RCC 7860 (cell line): Measurements from ENCODE around the gene XKR3.
"Not testable (repeated sequence)": the region's sequence is repeated elsewhere in the genome, so short reads cannot be mapped to it uniquely, and the experiment has no call there.

Experiments used
- DNase-seq: peaks from one replicate; pipeline ENCODE4 v3.0.0-alpha.2; 2015; ENCODE audit warnings: low spot score
- FAIRE-seq: peaks from 2 replicates; lab custom pipeline; 2012; peaks lifted over from hg19 to GRCh38; lab: Jason Lieb, UNC

XKR3 gene

DNA sequence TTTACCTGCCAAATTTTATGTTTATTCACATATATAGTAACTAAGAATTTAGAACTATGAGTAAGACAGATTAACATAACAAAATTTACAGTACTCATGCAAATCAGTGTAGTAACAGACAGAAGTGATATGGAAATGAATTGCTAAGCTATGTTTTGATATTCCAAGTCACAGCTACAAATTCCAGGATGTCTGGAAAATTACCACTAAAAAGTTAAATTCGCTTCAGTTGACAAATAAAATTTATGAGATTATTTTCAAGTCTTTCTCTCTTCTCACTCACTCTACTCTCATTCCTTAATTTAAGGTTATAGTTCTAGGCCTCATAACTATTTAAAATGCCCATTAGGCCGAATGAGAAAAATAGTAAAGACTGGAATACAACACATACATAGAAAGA is 18.1 kb downstream of the XKR3 start:
- FAIRE-seq (no peak), DNase-seq (no peak)

DNA sequence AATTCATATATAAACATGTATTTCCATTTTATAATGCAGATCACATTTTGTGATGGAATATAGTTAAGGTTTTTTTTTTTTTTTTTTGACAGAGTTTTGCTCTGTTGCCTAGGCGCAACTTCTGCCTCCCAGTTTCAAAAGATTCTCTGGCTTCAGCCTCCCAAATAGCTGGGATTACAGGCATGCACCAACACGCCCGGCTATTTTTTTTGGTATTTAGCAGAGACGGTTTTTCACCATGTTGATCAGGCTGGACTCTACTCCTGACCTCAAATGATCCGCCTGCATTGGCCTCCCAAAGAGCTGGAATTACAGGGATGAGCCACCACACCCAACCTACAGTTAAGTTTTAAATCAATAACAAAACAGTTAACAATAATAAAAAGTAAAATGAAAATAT is 18.8 kb downstream of the XKR3 start:
- no peak for FAIRE-seq

DNA sequence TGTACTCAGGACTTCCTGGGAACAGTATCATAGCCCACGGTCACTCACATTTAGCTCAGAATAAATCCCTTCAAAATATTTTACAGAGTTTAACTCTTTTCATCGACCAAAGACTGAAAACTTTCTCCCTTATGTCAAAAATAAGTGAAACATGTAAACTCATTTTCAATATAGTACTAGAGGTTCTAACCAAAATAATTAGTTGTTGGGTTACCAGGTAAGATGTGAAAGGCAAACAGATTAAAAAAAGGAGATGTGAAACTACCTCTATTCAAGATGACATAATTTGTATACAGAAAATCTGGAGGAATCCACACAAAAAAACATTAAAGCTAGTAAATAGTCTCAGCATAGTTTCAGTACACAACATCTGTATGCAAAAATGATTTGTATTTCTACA is 20.3 kb downstream of the XKR3 start:
- DNase-seq (no peak), FAIRE-seq (no peak)

More for the DNA sequence above, 18.8 kb downstream of the XKR3 start:
- DNase-seq, result no peak

DNA sequence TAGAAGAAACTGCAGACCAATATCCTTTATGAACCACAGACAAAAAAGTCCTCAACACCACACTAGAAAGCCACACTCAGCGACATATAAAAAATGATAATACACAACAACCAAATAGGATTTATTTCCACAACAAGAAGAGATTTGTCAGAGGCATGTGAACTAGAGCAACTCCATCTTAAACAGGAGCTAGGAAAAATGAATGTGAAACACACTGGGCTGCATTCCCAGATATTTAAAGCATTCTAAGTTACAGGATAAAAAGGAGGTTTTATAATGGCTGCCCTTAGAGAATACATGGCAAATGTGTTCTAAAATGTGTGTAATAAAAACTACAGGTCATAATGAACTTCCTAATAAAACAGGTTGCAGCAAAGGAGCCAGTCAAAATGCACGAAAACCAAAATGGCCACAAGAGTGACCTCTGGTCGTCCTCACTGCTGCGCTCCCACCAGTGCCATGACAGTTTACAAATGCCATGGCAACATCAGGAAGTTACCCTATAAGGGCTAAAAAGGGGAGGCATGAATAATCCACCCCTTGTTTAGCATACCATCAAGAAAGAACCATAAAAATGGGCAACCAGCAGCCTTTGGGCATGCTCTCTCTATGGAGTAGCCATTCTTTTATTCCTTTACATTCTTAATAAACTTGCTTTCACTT is 21.8 kb downstream of the XKR3 start:
- FAIRE-seq (no peak), DNase-seq (no peak)

DNA sequence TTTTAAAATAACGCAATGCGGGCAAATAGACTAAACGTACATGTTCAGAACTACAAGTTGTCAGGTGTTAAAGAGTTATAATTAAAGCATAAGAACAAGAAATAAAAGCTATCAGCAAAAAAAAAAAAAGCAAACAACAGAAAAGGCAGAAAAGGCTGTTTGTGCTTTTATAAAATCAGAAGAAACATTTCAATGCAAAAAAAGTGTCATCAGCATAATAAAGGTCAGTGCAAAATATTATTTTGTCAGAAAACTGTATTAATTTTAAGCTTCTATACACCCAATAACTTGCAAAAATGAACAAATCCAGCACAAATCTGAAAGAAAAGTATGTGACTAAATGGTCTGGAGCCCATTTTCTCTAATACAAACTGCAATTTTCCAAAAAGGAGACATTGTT is 23.6 kb downstream of the XKR3 start:
- no peak for FAIRE-seq
- no peak for DNase-seq

DNA sequence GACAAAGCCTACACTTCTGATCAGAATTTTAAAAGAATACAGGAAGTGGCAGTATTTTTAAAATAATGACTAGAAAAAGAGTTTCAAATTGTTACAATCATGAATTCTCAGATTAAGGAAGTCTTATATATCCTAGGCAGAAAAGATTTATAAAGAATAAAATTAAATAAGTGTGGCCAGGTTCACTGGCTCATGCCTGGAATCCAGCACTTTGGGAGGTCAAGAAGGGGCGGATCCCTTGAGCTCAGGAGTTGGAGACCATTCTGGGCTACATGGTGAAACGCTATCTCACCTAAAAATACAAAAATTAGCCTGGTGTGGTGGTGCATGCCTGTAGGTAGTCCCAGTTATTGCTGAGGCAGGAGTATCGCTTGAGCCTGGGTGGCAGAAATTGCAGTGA is 24.1 kb downstream of the XKR3 start:
- no peak for FAIRE-seq
- no peak for DNase-seq

DNA sequence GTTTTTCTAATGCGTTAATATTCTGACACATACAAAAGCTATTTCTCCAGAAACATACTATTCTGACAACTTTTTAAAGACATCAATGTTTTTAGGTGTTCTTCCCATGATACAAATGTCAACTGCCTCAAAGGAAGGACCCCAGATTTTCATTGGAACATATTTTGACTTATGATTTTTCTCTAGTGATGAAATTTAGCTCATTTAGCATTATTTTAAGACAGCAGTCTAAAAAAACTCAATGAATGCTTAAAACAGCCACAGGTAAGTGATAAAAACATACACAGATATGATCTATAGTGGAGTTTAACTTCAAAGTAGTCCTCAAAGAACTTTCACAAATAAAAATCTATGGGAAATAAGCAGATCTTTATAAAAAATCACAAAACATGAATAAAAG is 24.9 kb downstream of the XKR3 start:
- no peak for FAIRE-seq
- DNase-seq, result no peak

DNA sequence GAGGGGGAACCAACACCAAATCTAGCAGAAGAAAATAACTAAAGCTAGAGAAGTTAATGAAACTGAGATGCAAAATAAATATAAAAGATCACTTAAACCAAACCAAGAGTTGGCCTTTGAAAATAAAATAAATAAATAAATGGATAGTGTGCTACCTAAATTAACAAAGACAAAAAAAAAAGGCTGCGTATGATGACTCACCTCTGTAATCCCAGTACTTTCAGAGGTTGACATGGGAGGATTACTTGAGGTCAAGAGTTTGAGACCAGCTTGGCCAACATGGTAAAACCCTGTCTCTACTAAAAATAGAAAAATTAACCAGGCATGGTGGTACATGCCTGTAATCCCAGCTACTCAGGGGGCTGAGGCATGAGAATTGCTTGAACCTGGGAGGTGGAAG is 29.7 kb downstream of the XKR3 start:
- FAIRE-seq, result not testable (repeated sequence)

DNA sequence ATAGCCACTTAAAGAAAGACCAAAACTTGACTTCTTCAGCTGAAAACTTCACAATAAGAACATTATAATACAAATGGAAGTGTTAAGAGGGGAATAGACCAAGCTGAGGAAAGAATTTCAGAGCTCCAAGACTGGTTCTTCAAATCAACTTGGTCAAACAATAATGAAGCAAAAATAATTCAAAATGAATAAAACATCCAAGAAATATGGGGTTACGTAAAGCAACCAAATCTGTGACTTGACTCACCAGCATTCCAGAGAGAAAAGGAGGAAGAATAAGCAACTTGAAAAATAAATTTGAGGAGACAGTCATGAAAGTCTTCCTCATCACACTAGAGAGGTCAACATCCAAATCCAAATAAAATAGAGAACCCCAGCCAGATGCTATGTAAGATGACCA is 31.4 kb downstream of the XKR3 start:
- FAIRE-seq, result no peak
- no peak for DNase-seq

More for the DNA sequence above, 29.7 kb downstream of the XKR3 start:
- DNase-seq, result not testable (repeated sequence)

DNA sequence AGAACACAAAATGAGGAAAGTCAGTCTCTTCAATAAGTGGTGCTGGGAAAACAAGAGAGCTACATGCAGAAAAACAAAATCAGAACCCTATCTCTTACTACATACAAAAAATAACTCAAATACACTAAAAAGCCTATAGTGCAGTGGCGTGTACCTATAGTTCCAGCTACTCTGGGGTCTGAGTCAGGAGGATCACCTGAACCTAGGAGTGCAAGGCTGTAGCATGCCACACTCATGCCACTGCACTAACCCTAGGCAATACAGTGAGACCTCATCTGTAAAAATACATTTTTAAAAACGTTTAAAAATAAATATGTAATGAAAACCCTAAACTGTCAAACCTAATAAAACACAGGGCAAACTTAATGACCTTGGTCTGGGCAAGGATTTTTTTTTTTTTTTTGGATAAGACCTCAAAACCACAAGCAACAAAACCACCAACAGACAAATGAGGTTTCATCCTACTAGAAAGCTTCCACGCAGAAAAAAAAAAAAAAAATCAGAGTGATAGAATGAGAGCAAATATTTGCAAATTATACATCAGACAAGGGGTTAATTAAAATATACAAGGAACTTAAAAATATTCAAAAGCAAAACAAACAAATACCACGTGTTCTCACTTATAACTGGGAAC is 35.2 kb downstream of the XKR3 start:
- DNase-seq (no peak), FAIRE-seq (peak; percentile 65)

DNA sequence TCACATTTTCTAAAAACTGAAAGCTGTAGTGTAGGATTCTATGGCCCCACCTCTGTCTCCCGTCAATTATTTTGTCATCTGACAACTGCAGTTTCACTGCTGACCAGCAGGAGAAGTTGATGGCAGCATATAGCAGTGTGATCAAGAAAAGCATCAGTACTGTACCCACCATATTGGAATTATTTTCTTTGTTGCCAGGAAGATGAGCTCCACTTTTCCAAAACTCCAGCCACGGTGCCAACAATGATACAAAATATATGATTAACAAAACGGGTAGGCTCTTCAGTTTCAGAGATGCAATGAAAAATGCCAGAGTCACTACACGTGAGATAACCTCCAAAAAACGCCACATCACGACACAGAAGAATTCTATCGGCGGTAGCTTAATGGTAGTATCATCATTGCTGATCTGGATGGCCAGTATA is 41.3 kb downstream of the XKR3 start:
- FAIRE-seq (no peak), DNase-seq (no peak)

DNA sequence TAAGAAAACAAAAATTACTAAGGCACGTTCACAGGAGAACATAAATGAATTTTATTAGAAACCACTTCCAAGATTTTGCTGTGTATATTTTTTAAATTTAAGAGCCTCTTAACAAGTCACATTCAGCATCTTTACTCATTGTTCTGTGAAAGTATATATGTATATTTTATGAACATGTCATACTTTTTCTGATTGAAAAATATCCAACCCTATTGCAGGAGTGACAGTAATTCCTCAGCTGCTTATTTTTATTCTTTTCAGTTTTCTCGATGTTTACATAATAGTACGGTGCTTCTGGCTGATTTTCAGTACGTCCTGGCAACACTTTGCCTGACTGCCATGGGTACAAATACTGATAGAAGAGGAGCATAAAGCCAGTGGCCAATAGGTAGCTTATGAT is 41.8 kb downstream of the XKR3 start:
- DNase-seq (no peak), FAIRE-seq (no peak)

DNA sequence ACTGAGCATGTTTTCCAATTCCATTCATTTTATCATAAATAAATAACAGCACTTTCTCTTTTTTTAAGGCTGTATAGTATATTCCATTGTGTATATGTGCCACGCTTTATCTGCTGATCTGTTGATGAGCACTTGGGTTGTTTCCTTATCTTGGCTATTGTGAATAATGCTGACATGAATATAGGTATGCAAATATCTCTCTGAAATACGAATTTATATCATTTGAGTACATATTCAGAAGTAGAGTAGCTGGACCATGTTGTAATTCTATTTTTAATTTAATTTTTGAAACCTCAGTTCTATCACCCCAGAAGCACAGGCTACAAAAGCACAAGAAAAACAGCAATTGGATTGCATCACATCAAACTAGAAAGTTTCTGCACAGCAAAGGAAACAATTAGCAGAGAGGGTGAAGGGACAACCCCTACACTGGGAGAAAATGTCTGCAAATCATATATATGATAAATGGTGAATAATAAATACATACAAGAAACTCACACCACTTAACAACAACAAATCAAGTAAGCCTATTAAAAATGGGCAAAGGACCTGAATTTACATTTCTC is 43.4 kb downstream of the XKR3 start:
- FAIRE-seq, result no peak

DNA sequence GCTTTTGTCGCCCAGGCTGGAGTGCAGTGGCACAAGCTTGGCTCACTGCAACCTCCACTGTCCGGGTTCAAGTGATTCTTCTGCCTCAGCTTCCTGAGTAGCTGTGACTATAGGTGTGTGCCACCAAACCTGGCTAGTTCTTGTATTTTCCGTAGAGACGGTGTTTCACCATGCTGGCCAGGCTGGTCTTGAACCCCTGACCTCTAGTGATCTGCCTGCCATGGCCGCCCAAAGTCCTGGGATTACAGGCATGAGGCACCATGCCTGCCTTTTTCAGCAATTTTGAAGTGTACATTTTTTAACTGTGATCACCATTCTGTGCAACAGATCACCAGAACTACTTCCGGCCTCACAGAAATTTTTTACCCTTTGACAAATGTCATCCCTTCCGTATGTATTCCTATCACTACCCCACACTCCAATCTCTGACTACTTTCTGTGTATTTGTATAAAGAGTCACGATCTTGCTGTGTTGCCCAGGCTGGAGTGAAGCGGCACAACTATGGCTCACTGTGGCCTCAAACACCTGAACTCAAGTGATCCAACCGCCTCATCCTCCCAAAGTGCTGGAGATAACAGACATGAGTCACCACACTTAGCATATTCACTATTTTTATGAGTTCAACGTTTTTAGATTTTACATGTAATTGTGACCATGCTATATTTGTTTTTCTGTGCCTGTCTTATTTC is 44.0 kb downstream of the XKR3 start:
- DNase-seq (no peak), FAIRE-seq (no peak)

More for the DNA sequence above, 43.4 kb downstream of the XKR3 start:
- DNase-seq, result no peak

DNA sequence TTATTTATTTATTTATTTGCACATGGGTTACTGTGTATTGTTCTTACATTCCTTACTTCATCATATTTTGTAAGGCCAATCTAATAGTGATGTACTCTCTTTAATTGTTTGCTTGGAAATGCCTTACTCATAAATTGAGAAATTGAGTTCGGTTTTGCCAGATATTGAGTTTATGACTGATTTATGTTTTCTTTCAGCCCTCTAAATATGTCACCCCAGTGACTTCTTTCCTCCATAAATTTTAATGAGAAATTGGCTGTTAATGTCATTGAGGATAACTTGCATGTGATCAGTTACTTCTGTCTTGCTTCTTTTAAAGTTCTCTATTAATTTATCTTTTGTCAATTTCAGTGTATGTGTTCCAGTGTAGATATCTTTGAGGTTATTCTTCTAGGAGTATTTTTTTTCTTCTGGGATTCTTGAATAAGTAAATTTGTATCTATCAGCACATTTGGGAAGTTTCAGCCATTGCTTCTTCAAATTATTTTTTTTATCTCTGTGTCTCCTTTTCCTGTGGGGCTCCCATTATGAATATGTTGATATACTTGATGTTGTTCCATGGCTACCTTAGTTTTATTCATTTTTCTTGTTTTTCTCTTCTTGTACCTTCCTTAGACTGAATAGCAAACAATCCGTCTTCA is 47.8 kb downstream of the XKR3 start:
- FAIRE-seq (no peak), DNase-seq (no peak)

DNA sequence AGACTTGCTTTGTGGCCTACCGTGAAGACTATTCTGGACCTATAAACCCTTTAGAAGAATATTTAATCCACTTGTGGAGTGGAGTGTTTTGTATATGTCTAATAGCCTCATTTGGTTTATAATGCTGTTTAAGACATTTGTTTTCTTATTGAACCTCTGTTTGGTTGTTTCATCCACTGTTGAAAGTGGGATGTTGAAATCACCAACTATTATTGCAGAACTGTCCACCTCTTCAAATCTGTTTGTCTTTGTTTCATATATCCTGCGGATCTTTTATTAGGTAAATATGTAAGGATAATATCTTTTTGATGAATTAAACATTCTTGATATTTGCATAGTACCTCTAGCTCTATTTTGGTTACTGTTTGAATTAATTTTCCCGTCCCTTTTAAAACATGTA is 49.1 kb downstream of the XKR3 start:
- DNase-seq (no peak), FAIRE-seq (no peak)

DNA sequence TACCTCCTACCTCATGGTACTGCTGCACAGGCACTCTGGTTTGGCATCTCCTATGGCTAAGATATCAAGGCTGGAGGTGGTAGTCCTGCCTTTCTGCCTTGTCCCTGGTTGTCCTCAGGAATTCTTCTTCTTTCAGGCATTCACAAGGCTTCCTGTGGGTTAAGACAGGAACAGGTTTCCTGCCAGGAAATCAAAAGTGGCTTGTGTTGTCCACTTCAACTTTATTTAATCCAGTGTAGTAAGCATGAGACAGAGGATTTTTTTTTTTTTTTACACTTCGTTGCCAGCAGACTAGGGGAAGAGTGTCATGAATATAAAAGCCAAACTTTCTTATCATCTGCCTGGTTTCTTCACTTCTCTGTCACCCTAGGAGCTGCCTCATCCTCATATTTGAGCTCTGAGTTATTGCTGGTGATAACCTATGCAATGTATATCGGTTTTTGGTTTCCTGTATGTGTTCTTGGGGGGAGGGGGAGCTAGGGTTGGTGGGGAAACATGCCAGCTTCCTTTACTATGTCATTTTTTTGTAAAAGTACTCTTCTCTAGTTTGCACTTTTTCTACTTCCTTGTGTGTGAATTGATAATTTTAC is 50.2 kb downstream of the XKR3 start:
- DNase-seq (no peak), FAIRE-seq (no peak)

DNA sequence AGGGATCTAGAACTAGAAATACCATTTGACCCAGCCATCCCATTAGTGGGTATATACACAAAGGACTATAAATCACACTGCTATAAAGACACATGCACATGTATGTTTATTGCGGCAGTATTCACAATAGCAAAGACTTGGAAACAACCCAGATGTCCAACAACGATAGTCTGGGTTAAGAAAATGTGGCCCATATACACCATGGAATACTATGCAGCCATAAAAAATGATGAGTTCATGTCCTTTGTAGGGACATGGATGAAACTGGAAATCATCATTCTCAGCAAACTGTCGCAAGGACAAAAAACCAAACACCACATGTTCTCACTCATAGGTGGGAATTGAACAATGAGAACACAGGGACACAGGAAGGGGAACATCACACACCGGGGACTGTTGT is 53.6 kb downstream of the XKR3 start:
- not testable (repeated sequence) for FAIRE-seq, DNase-seq

DNA sequence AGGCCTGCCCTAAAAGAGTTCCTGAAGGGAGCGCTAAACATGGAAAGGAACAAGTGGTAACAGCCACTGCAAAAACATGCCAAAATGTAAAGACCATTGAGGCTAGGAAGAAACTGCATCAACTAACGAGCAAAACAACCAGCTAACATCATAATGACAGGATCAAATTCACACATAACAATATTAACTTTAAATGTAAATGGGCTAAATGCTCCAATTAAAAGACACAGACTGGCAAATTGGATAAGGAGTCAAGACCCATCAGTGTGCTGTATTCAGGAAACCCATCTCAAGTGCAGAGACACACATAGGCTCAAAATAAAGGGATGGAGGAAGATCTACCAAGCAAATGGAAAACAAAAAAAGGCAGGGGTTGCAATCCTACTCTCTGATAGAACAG is 57.3 kb downstream of the XKR3 start:
- not testable (repeated sequence) for FAIRE-seq

DNA sequence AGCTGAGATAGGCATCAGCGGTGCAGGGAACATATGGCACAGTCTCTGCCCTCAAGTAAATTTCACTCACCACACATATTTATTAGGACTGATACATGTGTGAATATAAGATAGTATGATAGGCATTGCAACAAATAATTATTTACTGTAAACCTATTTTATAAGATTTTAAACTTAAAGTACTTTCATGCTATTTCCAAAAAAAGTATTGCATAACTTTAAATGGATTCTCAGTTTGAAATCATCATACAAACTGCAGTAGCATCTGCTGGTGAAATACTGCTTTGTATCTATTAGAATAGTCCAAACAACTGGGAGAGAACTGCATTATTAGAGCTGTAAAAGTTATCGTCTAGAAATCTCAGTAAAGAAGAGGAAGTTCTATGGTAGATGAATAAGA is 63.0 kb downstream of the XKR3 start:
- FAIRE-seq, DNase-seq: not testable (repeated sequence)

More for the DNA sequence above, 57.3 kb downstream of the XKR3 start:
- DNase-seq, result not testable (repeated sequence)

DNA sequence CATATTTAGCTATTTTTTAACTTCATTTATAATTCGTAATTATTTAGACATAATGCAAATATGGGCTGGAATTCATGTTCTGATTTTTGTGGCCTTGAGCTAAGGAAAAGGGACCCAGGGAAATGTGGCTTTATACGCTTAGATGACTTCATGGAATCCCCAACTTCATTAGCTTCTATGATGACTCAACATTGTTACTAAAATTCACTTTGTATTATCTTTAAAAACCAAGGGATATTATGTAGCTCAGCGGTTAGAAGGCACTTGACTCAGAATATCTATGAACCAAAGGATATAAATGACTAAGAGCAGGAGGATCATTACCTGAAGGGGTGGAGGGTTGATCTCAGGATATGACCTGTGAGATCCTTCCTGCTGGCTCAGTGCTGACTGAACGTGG is 64.8 kb downstream of the XKR3 start:
- FAIRE-seq (peak; percentile 91), DNase-seq (peak; percentile 75)
